Occipital lobe (tissue), 2 donors: Measurements from ENCODE around the gene ATXN7L1. TPM values are rescaled to one million over a fixed set of nuclear protein-coding genes. Genes with fewer than 3 reads are reported as not detected.

Experiments used
- DNase-seq: peaks from one replicate; lab custom pipeline; 2025; lab: John Stamatoyannopoulos, UW
- total RNA-seq: library from RNA; depleted of rRNA; stranded (reverse); fragments of >200 nt; gene quantifications from one replicate; pipeline ENCODE4 v1.2.3, GENCODE V29; 2014

The ATXN7L1 gene
- 12.3 TPM for total RNA-seq

- peak; percentile 96 for DNase-seq
Measured at GRCh38 chr7:105876091-105876963, at the start of gene ATXN7L1. Gene ATXN7L1, minus strand, starts transcription at chr7:105876599. Its CDS starts 41 bp downstream, at chr7:105876558.

- no peak for DNase-seq
Measured at GRCh38 chr7:105926131-105926530, 49.7 kb upstream of the ATXN7L1 start.

- DNase-seq, result no peak
Measured at GRCh38 chr7:105924945-105925344, 48.5 kb upstream of the ATXN7L1 start.

- DNase-seq, result no peak
Measured at GRCh38 chr7:105920766-105921165, 44.4 kb upstream of the ATXN7L1 start.

- DNase-seq, result no peak
Measured at GRCh38 chr7:105917659-105918058, 41.3 kb upstream of the ATXN7L1 start.

GRCh38 chr7:105916603-105917002 is 40.2 kb upstream of the ATXN7L1 start:
- no peak for DNase-seq

- no peak for DNase-seq
Measured at GRCh38 chr7:105913947-105914346, 37.5 kb upstream of the ATXN7L1 start.

- no peak for DNase-seq
Measured at GRCh38 chr7:105911961-105912575, 35.7 kb upstream of the ATXN7L1 start.

GRCh38 chr7:105910172-105910571 is 33.8 kb upstream of the ATXN7L1 start:
- DNase-seq, result no peak

- DNase-seq, result no peak
Measured at GRCh38 chr7:105909742-105910141, 33.3 kb upstream of the ATXN7L1 start.

- DNase-seq, result no peak
Measured at GRCh38 chr7:105907129-105907846, 30.9 kb upstream of the ATXN7L1 start.

GRCh38 chr7:105906695-105907094 is 30.3 kb upstream of the ATXN7L1 start:
- no peak for DNase-seq

GRCh38 chr7:105905910-105906568 is 29.6 kb upstream of the ATXN7L1 start:
- no peak for DNase-seq

GRCh38 chr7:105905209-105905909 is 29.0 kb upstream of the ATXN7L1 start:
- DNase-seq, result no peak

- no peak for DNase-seq
Measured at GRCh38 chr7:105904064-105904463, 27.7 kb upstream of the ATXN7L1 start.

- no peak for DNase-seq
Measured at GRCh38 chr7:105902325-105902911, 26.0 kb upstream of the ATXN7L1 start.

GRCh38 chr7:105897999-105898398 is 21.6 kb upstream of the ATXN7L1 start:
- no peak for DNase-seq

- no peak for DNase-seq
Measured at GRCh38 chr7:105896407-105896911, 20.1 kb upstream of the ATXN7L1 start.

- no peak for DNase-seq
Measured at GRCh38 chr7:105894131-105894530, 17.7 kb upstream of the ATXN7L1 start.

GRCh38 chr7:105892387-105892786 is 16.0 kb upstream of the ATXN7L1 start:
- no peak for DNase-seq
